HCT116 (cell line): ENCODE data around the gene STXBP3. TPM values are rescaled to one million over a fixed set of nuclear protein-coding genes. Genes with fewer than 3 reads are reported as not detected.

Experiments used
- ATAC-seq: fragments of 200-7000 bp; cut with Tn5 transposase; 2 replicates; pipeline ENCODE4 v1.9.1; 2020; ENCODE audit warnings: mild to moderate bottlenecking, moderate library complexity
- BruUV-seq: library from RNA; stranded (reverse); fragments of 400-500 nt; replicated peaks from 2 replicates; lab custom pipeline; 2021; lab: Mats Ljungman, UMichigan
- CTCF ChIA-PET: fragments of 300-600 bp; sonication (Branson Sonifier 250); formaldehyde crosslinking; loops from one replicate; lab custom pipeline; 2021; ENCODE audit warnings: antibody characterized with exemption; lab: Charles Lee
- POLR2A ChIA-PET: fragments of 300-600, 350-600 bp; sonication (Branson Sonifier 250); formaldehyde crosslinking; loops from one replicate; lab custom pipeline; 2021; ENCODE audit warnings: antibody characterized with exemption; lab: Charles Lee
- RAD21 ChIA-PET, 2 experiments: fragments of 300-600 bp; sonication (Branson Sonifier 250); formaldehyde crosslinking; loops; one replicate each; lab custom pipeline; 2023; ENCODE audit warnings: low total read pairs in 2 of 2; ENCODE audit not compliant: uncharacterized antibody in 2 of 2, unreplicated experiment in 2 of 2, low non-redundant PET in 1 of 2; lab: Charles Lee
- DNase-seq: peaks from one replicate; pipeline ENCODE4 v3.0.0-alpha.2; 2010; ENCODE audit warnings: low read depth, low spot score
- H2AFZ ChIP-seq: fragments of 200-600 bp; shearing (Covaris generic), sonication (generic); 2 replicates; pipeline ENCODE4 v1.6.1; 2017; ENCODE audit warnings: low read depth, mixed run types, mixed read lengths, antibody characterized with exemption, low read length; ENCODE audit not compliant: poor library complexity, severe bottlenecking
- H3K27ac ChIP-seq: 2 replicates; pipeline ENCODE4 v1.5.1; 2012; ENCODE audit warnings: low read depth, low read length
- H3K27me3 ChIP-seq: fragments of 200-600 bp; sonication (generic); 2 replicates; pipeline ENCODE4 v1.6.1; 2016; ENCODE audit warnings: mixed run types, low read length, mixed read lengths; ENCODE audit not compliant: insufficient read depth
- H3K36me3 ChIP-seq, 2 experiments: fragments of 200-500 bp in 1 of 2; fragments of 200-600 bp in 1 of 2; sonication (Bioruptor generic) in 1 of 2; sonication (generic) in 1 of 2; 2 replicates each; pipeline versions ENCODE4 v1.5.1 to v1.6.1; 2014 to 2016; ENCODE audit warnings: low read length in 2 of 2, inconsistent platforms in 1 of 2, mixed read lengths in 1 of 2, mixed run types in 1 of 2; ENCODE audit not compliant: insufficient read depth in 2 of 2, control insufficient read depth in 1 of 2
- H3K4me1 ChIP-seq, 2 experiments: fragments of 200-600 bp in 1 of 2; sonication (generic) in 1 of 2; 2 replicates each; pipeline versions ENCODE4 v1.5.1 to v1.6.1; 2012 to 2017; ENCODE audit warnings: low read length in 2 of 2, inconsistent platforms in 1 of 2, mild to moderate bottlenecking in 1 of 2, mixed read lengths in 1 of 2, mixed run types in 1 of 2, moderate library complexity in 1 of 2; ENCODE audit not compliant: insufficient read depth in 2 of 2, control insufficient read depth in 1 of 2
- H3K4me2 ChIP-seq: fragments of 200-600 bp; sonication (generic); 2 replicates; pipeline ENCODE4 v1.6.1; 2017; ENCODE audit warnings: mixed run types, low read length, mixed read lengths
- H3K4me3 ChIP-seq, 2 experiments: fragments of 200-600 bp in 1 of 2; sonication (generic) in 1 of 2; replicated peaks in 1 of 2; 2 replicates each; pipeline ENCODE4 v1.5.1; 2011 to 2016; ENCODE audit warnings: low read length in 2 of 2, control low read depth in 1 of 2, low read depth in 1 of 2, mild to moderate bottlenecking in 1 of 2, mixed read lengths in 1 of 2, mixed run types in 1 of 2
- H3K79me2 ChIP-seq: fragments of 200-600 bp; sonication (generic); 2 replicates; pipeline ENCODE4 v1.6.1; 2017; ENCODE audit warnings: mild to moderate bottlenecking, mixed run types, low read length, moderate library complexity, mixed read lengths; ENCODE audit not compliant: insufficient read depth
- H3K9ac ChIP-seq: fragments of 200-600 bp; sonication (generic); 2 replicates; pipeline ENCODE4 v1.6.1; 2016; ENCODE audit warnings: low read length, mixed read lengths
- H3K9me2 ChIP-seq: fragments of 200-600 bp; sonication (generic), shearing (Covaris generic); 2 replicates; pipeline ENCODE4 v1.6.1; 2017; ENCODE audit warnings: mixed run types, mild to moderate bottlenecking, moderate library complexity; ENCODE audit not compliant: insufficient read depth
- H3K9me3 ChIP-seq, 2 experiments: fragments of 200-500 bp in 1 of 2; fragments of 200-600 bp in 1 of 2; sonication (Bioruptor generic) in 1 of 2; sonication (generic) in 1 of 2; 2 replicates each; pipeline ENCODE4 v1.6.1; 2014 to 2017; ENCODE audit warnings: low read length in 2 of 2, mixed read lengths in 2 of 2, inconsistent platforms in 1 of 2, low read depth in 1 of 2, mild to moderate bottlenecking in 1 of 2, mixed run types in 1 of 2, moderate library complexity in 1 of 2; ENCODE audit not compliant: control insufficient read depth in 1 of 2, insufficient read depth in 1 of 2
- H4K20me1 ChIP-seq: fragments of 200-600 bp; sonication (generic), shearing (Covaris generic); 2 replicates; pipeline ENCODE4 v1.6.1; 2017; ENCODE audit warnings: mixed run types, mild to moderate bottlenecking, moderate library complexity; ENCODE audit not compliant: insufficient read depth
- CEBPB ChIP-seq: IDR thresholded peaks from 2 replicates; pipeline ENCODE4 v1.6.1; 2012; ENCODE audit warnings: low read depth
- EGR1 ChIP-seq: IDR thresholded peaks from 2 replicates; pipeline ENCODE4 v1.6.1; 2012; ENCODE audit warnings: low read depth
- EZH2 ChIP-seq: fragments of 200-600 bp; sonication (generic); IDR thresholded peaks from 2 replicates; pipeline ENCODE4 v1.6.1; 2017; ENCODE audit warnings: antibody characterized with exemption, mixed run types
- EZH2phosphoT487 ChIP-seq: fragments of 200-600 bp; IDR thresholded peaks from 2 replicates; pipeline ENCODE4 v1.6.1; 2018; ENCODE audit warnings: antibody characterized with exemption, borderline replicate concordance
- FOSL1 ChIP-seq: IDR thresholded peaks from 2 replicates; pipeline ENCODE4 v1.6.1; 2012; ENCODE audit warnings: low read depth
- JUND ChIP-seq: IDR thresholded peaks from 2 replicates; pipeline ENCODE4 v1.6.1; 2012
- POLR2AphosphoS5 ChIP-seq: IDR thresholded peaks from 2 replicates; pipeline ENCODE4 v1.6.1; 2011; ENCODE audit warnings: mild to moderate bottlenecking, low read depth, low read length, moderate library complexity
- RAD21 ChIP-seq: IDR thresholded peaks from 2 replicates; pipeline ENCODE4 v1.6.1; 2012; ENCODE audit warnings: low read depth, mild to moderate bottlenecking
- SP1 ChIP-seq: IDR thresholded peaks from 2 replicates; pipeline ENCODE4 v1.6.1; 2012; ENCODE audit warnings: low read depth
- SRF ChIP-seq: IDR thresholded peaks from 2 replicates; pipeline ENCODE4 v1.6.1; 2012; ENCODE audit warnings: low read depth
- YY1 ChIP-seq: IDR thresholded peaks from 2 replicates; pipeline ENCODE4 v1.6.1; 2011; ENCODE audit warnings: low read length, low read depth, moderate library complexity, mild to moderate bottlenecking; ENCODE audit not compliant: insufficient replicate concordance; ENCODE audit errors: extremely low read depth
- ZNF274 ChIP-seq: fragments of 200-500 bp; sonication (Bioruptor generic); IDR thresholded peaks from 2 replicates; pipeline ENCODE4 v1.6.1; 2014; ENCODE audit warnings: mild to moderate bottlenecking, low read depth, low read length, inconsistent platforms
- intact Hi-C: fragments of 100-400 bp; cut with micrococcal nuclease; formaldehyde crosslinking; loops from 2 replicates; pipeline ENCODE4 v1.10.0; 2022
- total RNA-seq: library from RNA; stranded (reverse); gene quantifications from one replicate; pipeline ENCODE4 v1.2.1, GENCODE V29; 2021; ENCODE audit not compliant: unreplicated experiment

Gene STXBP3
- total RNA-seq, 1 experiment from 2014 or later: 22.6 TPM

GRCh38 chr1:108852221-108852975 is 105.9 kb downstream of the STXBP3 start (continued):
- TF ChIP-seq POLR2AphosphoS5 (no peak), FOSL1 (no peak), SRF (no peak), EZH2phosphoT487 (no peak), CEBPB (no peak), YY1 (no peak), EGR1 (no peak), ZNF274 (no peak), EZH2 (no peak), JUND (no peak)
- TF ChIP-seq, all 23 proteins: peak for 0

- no peaks in the 10 kb centered on the region for H3K36me3 ChIP-seq
- TF ChIP-seq RAD21 (no peak), SP1 (no peak), SRF (no peak), CEBPB (no peak)
- H3K4me2 ChIP-seq: no peak overlapping the region
- intact Hi-C loops: no loop called here
- CTCF ChIA-PET: no interaction called here
- H3K4me3 ChIP-seq: no peak overlapping the region
- RAD21 ChIA-PET: no interaction called here
- ATAC-seq: no peak
- H3K9me2 ChIP-seq: no peaks in the 10 kb centered on the region
- no peaks in the 10 kb centered on the region for H3K9me3 ChIP-seq
- H3K27me3 ChIP-seq: no peaks in the 10 kb centered on the region
- H3K9ac ChIP-seq: no peak overlapping the region
- BruUV-seq: no TSS peak
- no peaks in the 10 kb centered on the region for H4K20me1 ChIP-seq
- H3K4me1 ChIP-seq: no peaks in the 10 kb centered on the region
- H3K27ac ChIP-seq: no peak overlapping the region
- no peaks in the 10 kb centered on the region for H3K79me2 ChIP-seq
- POLR2A ChIA-PET: no interaction called here
- no peak overlapping the region for H2AFZ ChIP-seq
- no peak for DNase-seq
Measured at GRCh38 chr1:108854221-108855019, 107.9 kb downstream of the STXBP3 start.
